HL-60 (cell line): ENCODE results near the gene AOPEP.

Experiments
- POLR2AphosphoS5 ChIP-seq: IDR thresholded peaks from 2 replicates; pipeline ENCODE4 v1.6.1; 2012; ENCODE audit warnings: low read depth
- TF ChIP-seq, protein P1 (sequence below): IDR thresholded peaks from one replicate; pipeline ENCODE4 v1.5.1; 2011; ENCODE audit warnings: low read length, control low read depth, inconsistent platforms; ENCODE audit not compliant: insufficient read depth
- TF ChIP-seq, protein P2 (sequence below): IDR thresholded peaks from 2 replicates; pipeline ENCODE4 v1.6.1; 2012; ENCODE audit warnings: low read depth; ENCODE audit not compliant: insufficient replicate concordance

DNA sequence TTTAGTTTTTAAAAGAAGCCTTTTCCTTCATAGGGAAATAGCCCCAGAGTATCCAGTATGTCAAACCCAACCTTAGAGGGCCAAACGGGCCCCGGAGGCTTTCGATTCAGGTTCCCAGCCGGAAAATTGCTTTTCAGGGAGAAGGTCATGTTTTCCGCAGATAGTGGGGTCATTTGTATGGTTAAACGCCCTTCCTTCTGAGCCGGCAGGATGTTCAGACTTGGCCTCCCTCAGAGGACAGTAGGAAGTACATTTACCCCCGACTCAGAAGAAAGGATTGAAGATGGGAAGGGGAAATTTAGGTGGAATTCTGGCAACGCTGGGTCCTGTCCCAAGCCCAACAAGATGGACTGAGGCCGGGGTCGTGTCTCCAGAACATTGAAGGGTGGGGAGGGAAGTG is 195.2 kb downstream of the AOPEP start:
- TF ChIP-seq, protein P1, sequence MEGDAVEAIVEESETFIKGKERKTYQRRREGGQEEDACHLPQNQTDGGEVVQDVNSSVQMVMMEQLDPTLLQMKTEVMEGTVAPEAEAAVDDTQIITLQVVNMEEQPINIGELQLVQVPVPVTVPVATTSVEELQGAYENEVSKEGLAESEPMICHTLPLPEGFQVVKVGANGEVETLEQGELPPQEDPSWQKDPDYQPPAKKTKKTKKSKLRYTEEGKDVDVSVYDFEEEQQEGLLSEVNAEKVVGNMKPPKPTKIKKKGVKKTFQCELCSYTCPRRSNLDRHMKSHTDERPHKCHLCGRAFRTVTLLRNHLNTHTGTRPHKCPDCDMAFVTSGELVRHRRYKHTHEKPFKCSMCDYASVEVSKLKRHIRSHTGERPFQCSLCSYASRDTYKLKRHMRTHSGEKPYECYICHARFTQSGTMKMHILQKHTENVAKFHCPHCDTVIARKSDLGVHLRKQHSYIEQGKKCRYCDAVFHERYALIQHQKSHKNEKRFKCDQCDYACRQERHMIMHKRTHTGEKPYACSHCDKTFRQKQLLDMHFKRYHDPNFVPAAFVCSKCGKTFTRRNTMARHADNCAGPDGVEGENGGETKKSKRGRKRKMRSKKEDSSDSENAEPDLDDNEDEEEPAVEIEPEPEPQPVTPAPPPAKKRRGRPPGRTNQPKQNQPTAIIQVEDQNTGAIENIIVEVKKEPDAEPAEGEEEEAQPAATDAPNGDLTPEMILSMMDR, result no peak
- TF ChIP-seq, protein P2, sequence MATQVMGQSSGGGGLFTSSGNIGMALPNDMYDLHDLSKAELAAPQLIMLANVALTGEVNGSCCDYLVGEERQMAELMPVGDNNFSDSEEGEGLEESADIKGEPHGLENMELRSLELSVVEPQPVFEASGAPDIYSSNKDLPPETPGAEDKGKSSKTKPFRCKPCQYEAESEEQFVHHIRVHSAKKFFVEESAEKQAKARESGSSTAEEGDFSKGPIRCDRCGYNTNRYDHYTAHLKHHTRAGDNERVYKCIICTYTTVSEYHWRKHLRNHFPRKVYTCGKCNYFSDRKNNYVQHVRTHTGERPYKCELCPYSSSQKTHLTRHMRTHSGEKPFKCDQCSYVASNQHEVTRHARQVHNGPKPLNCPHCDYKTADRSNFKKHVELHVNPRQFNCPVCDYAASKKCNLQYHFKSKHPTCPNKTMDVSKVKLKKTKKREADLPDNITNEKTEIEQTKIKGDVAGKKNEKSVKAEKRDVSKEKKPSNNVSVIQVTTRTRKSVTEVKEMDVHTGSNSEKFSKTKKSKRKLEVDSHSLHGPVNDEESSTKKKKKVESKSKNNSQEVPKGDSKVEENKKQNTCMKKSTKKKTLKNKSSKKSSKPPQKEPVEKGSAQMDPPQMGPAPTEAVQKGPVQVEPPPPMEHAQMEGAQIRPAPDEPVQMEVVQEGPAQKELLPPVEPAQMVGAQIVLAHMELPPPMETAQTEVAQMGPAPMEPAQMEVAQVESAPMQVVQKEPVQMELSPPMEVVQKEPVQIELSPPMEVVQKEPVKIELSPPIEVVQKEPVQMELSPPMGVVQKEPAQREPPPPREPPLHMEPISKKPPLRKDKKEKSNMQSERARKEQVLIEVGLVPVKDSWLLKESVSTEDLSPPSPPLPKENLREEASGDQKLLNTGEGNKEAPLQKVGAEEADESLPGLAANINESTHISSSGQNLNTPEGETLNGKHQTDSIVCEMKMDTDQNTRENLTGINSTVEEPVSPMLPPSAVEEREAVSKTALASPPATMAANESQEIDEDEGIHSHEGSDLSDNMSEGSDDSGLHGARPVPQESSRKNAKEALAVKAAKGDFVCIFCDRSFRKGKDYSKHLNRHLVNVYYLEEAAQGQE, result no peak
- TF ChIP-seq POLR2AphosphoS5, result no peak
